WTC11 (cell line): Measurements from ENCODE around the gene CYTH3. TPM values are rescaled to one million over a fixed set of nuclear protein-coding genes. Genes with fewer than 3 reads are reported as not detected.

Experiments
- ATAC-seq: fragments of 200-7000 bp; cut with Tn5 transposase; 2 replicates; pipeline ENCODE4 v1.10.0; 2021; ENCODE audit warnings: mild to moderate bottlenecking, moderate library complexity
- CTCF ChIA-PET: fragments of 300-600 bp; sonication (Branson Sonifier 250); formaldehyde crosslinking; loops from one replicate; lab custom pipeline; 2021; ENCODE audit warnings: antibody characterized with exemption; lab: Charles Lee
- POLR2A ChIA-PET: fragments of 350-600 bp; sonication (Branson Sonifier 250); formaldehyde crosslinking; loops from one replicate; lab custom pipeline; 2021; ENCODE audit warnings: antibody characterized with exemption; lab: Charles Lee
- DNase-seq: peaks from one replicate; pipeline ENCODE4 v3.0.0; 2021; ENCODE audit warnings: low spot score
- H3K27ac Mint-ChIP-seq: 2 replicates; pipeline ENCODE4 v1.8.0; 2021; ENCODE audit warnings: mixed read lengths
- H3K27me3 Mint-ChIP-seq: 2 replicates; pipeline ENCODE4 v1.8.0; 2021; ENCODE audit warnings: low read depth, mild to moderate bottlenecking, moderate library complexity, mixed read lengths
- H3K36me3 Mint-ChIP-seq: 2 replicates; pipeline ENCODE4 v1.8.0; 2021; ENCODE audit warnings: mixed read lengths
- H3K4me1 Mint-ChIP-seq: 2 replicates; pipeline ENCODE4 v1.8.0; 2022; ENCODE audit warnings: mixed read lengths
- H3K4me3 Mint-ChIP-seq: 2 replicates; pipeline ENCODE4 v1.8.0; 2021; ENCODE audit warnings: mild to moderate bottlenecking, moderate library complexity, mixed read lengths
- H3K9me3 Mint-ChIP-seq: 2 replicates; pipeline ENCODE4 v1.8.0; 2021; ENCODE audit warnings: mixed read lengths
- ATF6 ChIP-seq: sonication (generic); formaldehyde crosslinking; IDR thresholded peaks from 2 replicates; pipeline ENCODE4 v1.8.1; 2023; ENCODE audit warnings: mild to moderate bottlenecking, missing genetic modification reagents
- CREB1 ChIP-seq: sonication (generic); formaldehyde crosslinking; IDR thresholded peaks from 2 replicates; pipeline ENCODE4 v1.8.0; 2023; ENCODE audit warnings: mild to moderate bottlenecking, missing genetic modification reagents
- E2F1 ChIP-seq: sonication (generic); formaldehyde crosslinking; IDR thresholded peaks from 2 replicates; pipeline ENCODE4 v1.8.0; 2022; ENCODE audit warnings: mild to moderate bottlenecking, missing genetic modification reagents
- E2F4 ChIP-seq: sonication (generic); formaldehyde crosslinking; IDR thresholded peaks from 2 replicates; pipeline ENCODE4 v1.8.1; 2022; ENCODE audit warnings: low read depth, mild to moderate bottlenecking, moderate library complexity, missing genetic modification reagents, borderline replicate concordance
- EMX1 ChIP-seq: fragments of 250-450 bp; sonication (Bioruptor Pico); IDR thresholded peaks from 2 replicates; pipeline ENCODE4 v1.8.0; 2021; ENCODE audit warnings: mild to moderate bottlenecking
- IRF2 ChIP-seq: sonication (generic); formaldehyde crosslinking; IDR thresholded peaks from 2 replicates; pipeline ENCODE4 v1.8.0; 2022; ENCODE audit warnings: low read depth, missing genetic modification reagents, borderline replicate concordance
- TEAD4 ChIP-seq: sonication (generic); formaldehyde crosslinking; IDR thresholded peaks from 2 replicates; pipeline ENCODE4 v1.8.0; 2022; ENCODE audit warnings: mild to moderate bottlenecking, missing genetic modification reagents
- ZMAT4 ChIP-seq: fragments of 250-450 bp; sonication (Bioruptor Pico); IDR thresholded peaks from 2 replicates; pipeline ENCODE4 v1.9.0; 2021; ENCODE audit warnings: mild to moderate bottlenecking
- ZNF138 ChIP-seq: sonication (generic); formaldehyde crosslinking; conservative IDR thresholded peaks from 2 replicates; pipeline ENCODE4 v1.8.1; 2022; ENCODE audit warnings: mild to moderate bottlenecking, moderate library complexity, missing genetic modification reagents
- ZNF423 ChIP-seq: fragments of 250-450 bp; sonication (Bioruptor Pico); IDR thresholded peaks from 2 replicates; pipeline ENCODE4 v2.1.2; 2022; ENCODE audit warnings: mild to moderate bottlenecking, moderate library complexity
- ZNF425 ChIP-seq: fragments of 250-450 bp; sonication (Bioruptor Pico); conservative IDR thresholded peaks from 2 replicates; pipeline ENCODE4 v1.9.0; 2021; ENCODE audit warnings: mild to moderate bottlenecking
- ZNF512 ChIP-seq: sonication (generic); formaldehyde crosslinking; IDR thresholded peaks from 2 replicates; pipeline ENCODE4 v1.8.1; 2022; ENCODE audit warnings: missing genetic modification reagents, borderline replicate concordance
- total RNA-seq: library from RNA; stranded (reverse); gene quantifications from 3 replicates; pipeline ENCODE4 v1.2.3, GENCODE V29; 2021

CYTH3 gene
- total RNA-seq, 1 experiment from 2014 or later: 13.2 TPM

GRCh38 chr7:6246251-6246917, 26.0 kb downstream of the CYTH3 start:
- CTCF ChIA-PET: interaction anchor here (0.6 to 2.0 kb wide), 4 partner anchors 8 to 86 kb away, joined by 3 to 8 read pairs (median 4); no protein-coding TSS in a partner anchor
- ATAC-seq (no peak), DNase-seq (no peak)
- H3K4me1 Mint-ChIP-seq: peaks cover 47% of the 10 kb centered on the region
- H3K27me3 Mint-ChIP-seq: no peaks in the 10 kb centered on the region
- peak overlapping the region; percentile 86 for H3K27ac Mint-ChIP-seq
- TF ChIP-seq E2F4 (no peak), IRF2 (CRISPR knock-in tag) (no peak), ATF6 (CRISPR knock-in tag) (no peak)
- POLR2A ChIA-PET: no interaction called here
- no peaks in the 10 kb centered on the region for H3K9me3 Mint-ChIP-seq
- no peak overlapping the region for H3K4me3 Mint-ChIP-seq
- H3K36me3 Mint-ChIP-seq: no peaks in the 10 kb centered on the region

GRCh38 chr7:6244021-6244420, 28.4 kb downstream of the CYTH3 start:
- no peaks in the 10 kb centered on the region for H3K27me3 Mint-ChIP-seq
- no peak overlapping the region for H3K27ac Mint-ChIP-seq
- no peaks in the 10 kb centered on the region for H3K36me3 Mint-ChIP-seq
- POLR2A ChIA-PET: no interaction called here
- H3K4me3 Mint-ChIP-seq: no peak overlapping the region
- DNase-seq (no peak), ATAC-seq (no peak)
- no peaks in the 10 kb centered on the region for H3K9me3 Mint-ChIP-seq
- CTCF ChIA-PET: no interaction called here
- H3K4me1 Mint-ChIP-seq: peaks cover 45% of the 10 kb centered on the region
- TF ChIP-seq ZNF425 (CRISPR knock-in tag) (no peak), CREB1 (CRISPR knock-in tag) (no peak), ZNF423 (CRISPR knock-in tag) (no peak), TEAD4 (no peak), EMX1 (CRISPR knock-in tag) (no peak), E2F1 (CRISPR knock-in tag) (no peak)

GRCh38 chr7:6243168-6243567, 29.3 kb downstream of the CYTH3 start:
- no peak overlapping the region for H3K4me3 Mint-ChIP-seq
- ATAC-seq: no peak
- POLR2A ChIA-PET: no interaction called here
- no peaks in the 10 kb centered on the region for H3K9me3 Mint-ChIP-seq
- peaks cover 37% of the 10 kb centered on the region for H3K4me1 Mint-ChIP-seq
- no peak overlapping the region for H3K27ac Mint-ChIP-seq
- TF ChIP-seq ZNF138 (CRISPR knock-in tag): no peak
- no peak for TF ChIP-seq ZNF512 (CRISPR knock-in tag)
- no peak for TF ChIP-seq ZMAT4
- TF ChIP-seq TEAD4: no peak
- H3K27me3 Mint-ChIP-seq: no peaks in the 10 kb centered on the region
- no peak for DNase-seq
- CTCF ChIA-PET: no interaction called here
- no peaks in the 10 kb centered on the region for H3K36me3 Mint-ChIP-seq
